Measurements from ENCODE around the gene CALHM3.
"Not testable (repeated sequence)": the region's sequence is repeated elsewhere in the genome, so short reads cannot be mapped to it uniquely, and the experiment has no call there.

The CALHM3 gene

GRCh38 chr10:103479135-103479534, at the start of gene CALHM3:
TSS of gene CALHM3 (minus strand) at chr10:103479240. CDS start at chr10:103479032, 208 bp downstream.
- DNase-seq (ENCODE audit: low read depth): no peak

DNA sequence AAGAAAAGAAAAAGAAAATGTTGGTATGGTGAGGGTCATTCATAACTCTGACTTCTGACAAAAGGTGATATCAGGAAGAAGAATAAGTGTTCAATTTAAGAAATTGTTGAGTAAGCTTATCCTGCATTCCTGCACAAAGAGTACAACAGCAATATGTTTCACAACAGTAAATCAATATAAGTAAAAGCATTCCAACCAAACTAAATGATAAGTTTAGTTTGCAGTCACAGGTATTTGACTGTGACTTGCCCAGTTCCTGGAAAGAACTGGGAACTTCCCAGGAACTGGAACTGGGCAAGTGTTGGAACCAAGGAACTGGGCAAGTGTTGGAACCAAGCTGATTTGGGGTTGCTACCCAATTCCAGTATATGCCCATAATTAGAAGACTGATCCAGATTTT, 49.5 kb upstream of the CALHM3 start:
- no peak for DNase-seq (ENCODE audit: low read depth)

- not testable (repeated sequence) for DNase-seq (ENCODE audit: low read depth)
Observed at GRCh38 chr10:103527476-103527875, 48.4 kb upstream of the CALHM3 start.

DNA sequence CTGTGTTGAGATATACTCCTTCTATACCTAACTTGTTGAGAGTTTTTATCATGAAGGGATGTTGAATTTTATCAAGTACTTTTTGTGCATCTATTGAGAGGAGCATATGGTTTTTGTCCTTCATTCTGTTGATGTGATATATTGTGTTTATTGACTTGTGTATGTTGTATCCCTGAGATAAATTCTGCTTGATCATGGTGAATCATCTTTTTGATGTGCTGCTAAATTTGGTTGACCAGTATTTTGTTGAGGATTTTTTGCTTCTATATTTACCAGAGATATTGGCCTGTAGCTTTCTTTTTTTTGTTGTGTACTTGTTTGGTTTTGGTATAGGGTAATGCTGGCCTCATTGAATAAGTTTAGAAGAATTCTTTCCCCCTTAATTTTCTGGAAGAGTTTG, 46.9 kb upstream of the CALHM3 start:
- no peak for DNase-seq (ENCODE audit: low read depth)

- no peak for DNase-seq (ENCODE audit: low read depth)
Observed at GRCh38 chr10:103523683-103524082, 44.6 kb upstream of the CALHM3 start.

GRCh38 chr10:103522006-103522405, 43.0 kb upstream of the CALHM3 start:
- DNase-seq (ENCODE audit: low read depth): not testable (repeated sequence)

GRCh38 chr10:103519798-103520197, 40.8 kb upstream of the CALHM3 start:
- DNase-seq (ENCODE audit: low read depth): no peak

GRCh38 chr10:103517234-103518085, 38.4 kb upstream of the CALHM3 start:
- DNase-seq (ENCODE audit: low read depth): no peak

DNA sequence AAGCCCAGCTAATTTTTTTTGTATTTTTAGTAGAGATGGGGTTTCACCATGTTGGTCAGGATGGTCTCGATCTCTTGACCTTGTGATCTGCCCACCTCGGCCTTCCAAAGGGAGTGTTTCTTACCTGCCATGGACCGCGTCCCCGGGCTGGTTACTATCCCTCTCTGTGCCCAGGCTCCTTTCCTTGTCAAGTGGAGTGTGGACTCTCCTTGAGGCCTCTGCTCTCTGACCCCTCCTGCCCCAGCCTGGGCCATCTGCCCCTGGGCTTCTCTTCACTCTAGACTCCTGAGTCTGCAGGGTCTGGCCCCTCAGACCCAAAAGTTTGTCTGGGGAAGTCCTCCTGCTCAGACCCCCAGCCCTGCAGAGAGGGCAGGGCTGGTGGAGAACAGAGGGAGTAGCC, 35.2 kb upstream of the CALHM3 start:
- no peak for DNase-seq (ENCODE audit: low read depth)

GRCh38 chr10:103513380-103514060, 34.5 kb upstream of the CALHM3 start:
- DNase-seq (ENCODE audit: low read depth): no peak

GRCh38 chr10:103512591-103513379, 33.7 kb upstream of the CALHM3 start:
- DNase-seq (ENCODE audit: low read depth): no peak

GRCh38 chr10:103512166-103512565, 33.1 kb upstream of the CALHM3 start:
- no peak for DNase-seq (ENCODE audit: low read depth)

GRCh38 chr10:103510791-103511752, 32.0 kb upstream of the CALHM3 start:
- no peak for DNase-seq (ENCODE audit: low read depth)

- DNase-seq (ENCODE audit: low read depth): no peak
Observed at GRCh38 chr10:103510046-103510685, 31.1 kb upstream of the CALHM3 start.

DNA sequence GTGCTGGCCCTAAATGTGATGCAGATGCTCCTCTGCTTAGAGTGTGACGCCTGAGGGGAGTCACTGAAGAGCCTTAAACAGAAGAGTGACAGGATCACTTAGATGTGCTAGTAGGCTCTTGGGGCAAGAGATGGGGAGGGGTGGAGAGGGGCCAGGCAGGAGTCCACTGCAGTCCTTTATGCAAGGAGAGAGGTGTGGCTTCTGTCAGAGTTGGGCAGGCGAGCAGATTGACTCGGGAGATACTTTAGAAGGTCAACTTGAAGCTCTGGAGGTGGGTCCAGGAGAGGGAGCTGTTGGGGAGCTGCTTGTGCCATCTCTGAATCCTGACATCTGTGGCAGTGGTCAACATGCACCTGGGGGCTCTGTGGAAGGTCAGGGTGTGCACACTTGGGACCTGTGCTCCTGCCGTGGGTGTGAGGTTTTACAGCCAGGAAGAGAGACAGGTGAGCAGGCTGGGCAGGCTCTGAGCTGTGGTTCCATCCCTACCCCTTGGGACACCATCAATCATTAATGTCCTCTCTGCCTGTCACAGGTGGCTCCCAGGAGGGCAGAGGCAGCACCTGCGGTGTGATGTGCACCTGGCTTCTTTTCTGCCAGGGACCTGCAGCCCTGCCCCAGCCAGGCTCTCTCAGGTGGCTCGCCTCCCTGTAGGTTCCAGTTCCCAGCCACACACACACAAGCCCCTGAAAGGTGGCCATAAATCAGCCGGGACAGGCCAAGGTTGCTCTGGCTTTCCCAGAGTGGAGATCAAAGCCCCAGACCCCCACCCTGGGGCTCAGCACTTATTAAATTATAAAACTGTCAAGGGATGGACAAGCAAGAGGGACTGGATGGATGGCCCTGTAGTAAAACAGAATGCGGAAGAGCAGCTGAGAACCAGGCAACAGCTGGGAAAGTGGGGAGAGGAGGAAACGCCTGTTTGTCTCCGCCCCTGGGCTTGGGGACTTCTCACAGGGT, 28.5 kb upstream of the CALHM3 start:
- no peak for DNase-seq (ENCODE audit: low read depth)

- DNase-seq (ENCODE audit: low read depth): no peak
Observed at GRCh38 chr10:103506061-103506460, 27.0 kb upstream of the CALHM3 start.

GRCh38 chr10:103504181-103504783, 25.2 kb upstream of the CALHM3 start:
- no peak for DNase-seq (ENCODE audit: low read depth)

GRCh38 chr10:103503777-103504176, 24.7 kb upstream of the CALHM3 start:
- not testable (repeated sequence) for DNase-seq (ENCODE audit: low read depth)

Data from activated T-cell treated with anti-CD3 and anti-CD28 coated beads for 1 hour (primary cell).